VCaP (cell line): ENCODE measurements around the gene APLP2.
"Not testable (repeated sequence)": the region's sequence is repeated elsewhere in the genome, so short reads cannot be mapped to it uniquely, and the experiment has no call there.

ENCODE experiments used
- H3K27ac ChIP-seq: fragments of 450-650 bp; 2 replicates; pipeline ENCODE4 v1.5.1; 2017
- CTCF ChIP-seq: fragments of 450-650 bp; conservative IDR thresholded peaks from 2 replicates; pipeline ENCODE4 v1.5.1; 2017; ENCODE audit warnings: mild to moderate bottlenecking, moderate library complexity

APLP2 gene

GRCh38 chr11:130078080-130078479, 8.4 kb downstream of the APLP2 start:
- TF ChIP-seq CTCF = no peak
- H3K27ac ChIP-seq = no peak overlapping the region

- no peak overlapping the region for H3K27ac ChIP-seq
Measured at GRCh38 chr11:130085671-130086290, 16.1 kb downstream of the APLP2 start.

DNA sequence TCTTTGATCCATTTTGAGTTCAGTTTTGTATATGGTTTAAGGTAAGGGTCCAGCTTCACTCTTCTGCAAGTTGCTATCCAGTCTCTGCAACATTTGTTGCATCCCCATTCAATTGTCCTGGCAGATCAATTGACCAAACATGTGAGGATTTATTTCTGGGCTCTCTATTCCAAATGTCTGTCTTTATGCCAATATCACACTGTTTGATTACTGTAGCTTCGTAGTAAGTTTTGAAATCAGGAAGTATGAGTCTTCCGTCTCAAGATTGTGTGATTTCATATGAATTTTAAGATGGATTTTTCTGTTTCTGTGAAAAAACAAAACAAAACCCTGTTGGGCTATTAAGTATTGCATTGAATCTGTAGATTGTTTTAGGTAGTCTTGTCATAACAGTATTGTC, 17.0 kb downstream of the APLP2 start:
- H3K27ac ChIP-seq = no peak overlapping the region
- no peak for TF ChIP-seq CTCF

More at GRCh38 chr11:130085671-130086290, 16.1 kb downstream of the APLP2 start:
- TF ChIP-seq CTCF = no peak

- no peak for TF ChIP-seq CTCF
- H3K27ac ChIP-seq = peak overlapping the region; percentile 69; the same call in 1 of the 2 replicates
Measured at GRCh38 chr11:130087294-130087926, 17.7 kb downstream of the APLP2 start.

GRCh38 chr11:130088217-130088616, 18.5 kb downstream of the APLP2 start:
- H3K27ac ChIP-seq = peak overlapping the region; percentile 69
- TF ChIP-seq CTCF = no peak

DNA sequence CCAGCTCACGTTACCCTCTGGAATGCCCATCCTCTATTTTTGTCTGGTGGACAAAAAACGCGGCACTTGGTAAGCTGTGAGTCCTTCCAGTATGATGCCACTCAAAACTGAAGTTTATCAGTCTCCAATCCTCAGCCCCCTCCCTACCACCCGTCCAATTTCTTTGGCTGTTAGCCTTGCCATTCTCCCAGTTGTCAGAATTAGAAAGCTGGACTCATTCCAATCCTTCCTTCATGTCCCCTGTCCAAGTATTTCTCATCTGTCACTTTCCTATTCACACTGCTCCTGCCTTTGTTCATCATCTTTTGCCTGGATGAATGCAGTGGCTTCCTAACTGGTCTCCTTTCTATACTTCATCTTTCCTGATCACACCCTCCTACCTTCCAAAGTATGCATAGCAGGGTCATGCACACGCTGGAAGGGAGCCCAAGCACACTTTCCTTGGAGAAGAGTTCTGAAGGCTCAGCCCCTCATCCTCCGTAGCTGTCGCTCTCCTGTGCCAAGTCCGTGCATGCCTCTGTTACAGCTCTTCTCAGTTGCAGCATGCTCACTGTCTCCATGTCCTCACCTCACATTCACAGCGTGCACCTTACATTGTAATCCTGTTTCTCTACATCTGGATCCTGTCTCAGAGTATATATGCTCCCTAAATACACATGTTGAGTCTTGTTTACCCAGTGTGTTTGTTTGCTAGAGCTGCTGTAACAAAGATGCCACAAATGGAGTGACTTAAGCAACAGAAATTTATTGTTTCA, 19.4 kb downstream of the APLP2 start:
- H3K27ac ChIP-seq = peak overlapping the region; percentile 69
- no peak for TF ChIP-seq CTCF

DNA sequence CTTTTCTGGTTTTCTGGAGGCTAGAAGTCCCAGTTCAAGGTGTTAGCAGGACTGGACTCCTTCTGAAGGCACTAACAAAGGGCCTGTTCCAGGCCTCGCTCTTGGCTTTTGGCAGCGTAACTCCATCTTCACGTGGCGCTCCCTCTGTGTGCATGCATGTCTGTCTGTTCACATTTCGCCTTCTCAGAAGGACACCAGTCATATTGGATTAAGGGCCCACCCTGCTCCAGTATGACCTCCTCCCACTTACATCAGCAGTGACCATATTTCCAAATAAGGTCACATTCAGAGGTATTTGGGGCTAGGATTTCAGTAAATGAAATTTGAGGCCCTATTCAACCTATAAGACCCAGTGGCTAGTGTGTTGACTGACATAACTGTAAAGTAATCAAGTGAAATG, 20.0 kb downstream of the APLP2 start:
- no peak for TF ChIP-seq CTCF
- peak overlapping the region; percentile 69 for H3K27ac ChIP-seq

DNA sequence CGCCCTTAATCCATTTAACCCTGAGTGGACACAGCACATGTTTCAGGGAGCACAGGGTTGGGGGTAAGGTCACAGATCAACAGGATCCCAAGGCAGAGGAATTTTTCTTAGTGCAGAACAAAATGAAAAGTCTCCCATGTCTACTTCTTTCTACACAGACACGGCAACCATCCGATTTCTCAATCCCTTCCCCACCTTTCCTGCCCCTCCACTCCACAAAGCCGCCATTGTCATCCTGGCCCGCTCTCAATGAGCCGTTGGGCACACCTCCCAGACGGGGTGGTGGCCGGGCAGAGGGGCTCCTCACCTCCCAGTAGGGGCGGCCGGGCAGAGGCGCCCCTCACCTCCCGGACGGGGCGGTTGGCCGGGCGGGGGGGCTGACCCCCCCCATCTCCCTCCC, 20.8 kb downstream of the APLP2 start:
- not testable (repeated sequence) for H3K27ac ChIP-seq

- H3K27ac ChIP-seq = not testable (repeated sequence)
Measured at GRCh38 chr11:130091169-130091568, 21.5 kb downstream of the APLP2 start.
